ENCODE results near the gene KEL. TPM values are rescaled to one million over a fixed set of nuclear protein-coding genes. Genes with fewer than 3 reads are reported as not detected.
A peak's percentile ranks its signal among the peaks of the same experiment; 100 is the strongest.

The KEL gene
- total RNA-seq, 2 donors from 2014 or later = not detected

GRCh38 chr7:142894985-142895593 is 67.1 kb downstream of the KEL start:
- ATAC-seq (no peak), DNase-seq (ENCODE audit: low spot score) (no peak)
- peaks cover 22 to 29% of the 10 kb centered on the region in 2 donors for H3K27me3 Mint-ChIP-seq
- no peak overlapping the region for H3K27ac Mint-ChIP-seq
- peaks cover 0 to 3% of the 10 kb centered on the region in 2 donors for H3K4me1 Mint-ChIP-seq (ENCODE audit: low read depth in 2 of 2)
- H3K36me3 Mint-ChIP-seq = no peaks in the 10 kb centered on the region
- no peak overlapping the region for H3K4me3 Mint-ChIP-seq
- no peaks in the 10 kb centered on the region for H3K9me3 Mint-ChIP-seq

- Mint-ChIP-seq H3K36me3 (no peaks in the 10 kb centered on the region), H3K27ac (no peak overlapping the region), H3K27me3 (peaks cover 18 to 22% of the 10 kb centered on the region in 2 donors), H3K4me3 (no peak overlapping the region), H3K4me1 (ENCODE audit: low read depth in 2 of 2) (peaks cover 0 to 3% of the 10 kb centered on the region in 2 donors), H3K9me3 (no peaks in the 10 kb centered on the region)
- DNase-seq (ENCODE audit: low spot score) (no peak), ATAC-seq (peak in 1 of 2 donors; percentile 32)
These were observed 67.8 kb downstream of the KEL start for GRCh38 chr7:142894112-142894984.

GRCh38 chr7:142892951-142893350 is 69.2 kb downstream of the KEL start:
- H3K9me3 Mint-ChIP-seq = no peaks in the 10 kb centered on the region
- H3K4me1 Mint-ChIP-seq (ENCODE audit: low read depth in 2 of 2) = peaks cover 0 to 3% of the 10 kb centered on the region in 2 donors
- no peaks in the 10 kb centered on the region for H3K36me3 Mint-ChIP-seq
- H3K27ac Mint-ChIP-seq = no peak overlapping the region
- no peak for ATAC-seq
- no peak for DNase-seq (ENCODE audit: low spot score)
- H3K27me3 Mint-ChIP-seq = peaks cover 15 to 16% of the 10 kb centered on the region in 2 donors
- H3K4me3 Mint-ChIP-seq = no peak overlapping the region

GRCh38 chr7:142891490-142892082 is 70.6 kb downstream of the KEL start:
- no peaks in the 10 kb centered on the region for H3K36me3 Mint-ChIP-seq
- no peaks in the 10 kb centered on the region for H3K9me3 Mint-ChIP-seq
- no peak for ATAC-seq
- no peak for DNase-seq (ENCODE audit: low spot score)
- no peak overlapping the region for H3K27ac Mint-ChIP-seq
- H3K4me1 Mint-ChIP-seq (ENCODE audit: low read depth in 2 of 2) = peaks cover 0 to 3% of the 10 kb centered on the region in 2 donors
- peaks cover 10 to 14% of the 10 kb centered on the region in 2 donors for H3K27me3 Mint-ChIP-seq
- H3K4me3 Mint-ChIP-seq = no peak overlapping the region

Other genes with a start within 250 kb of the KEL start
- not detected for gene PRSS1, start 212.9 kb downstream of the KEL start, total RNA-seq
- under 1 TPM in 1 of 2 donors, not detected in 1; 0.76 TPM for gene PRSS2, start 191.4 kb downstream of the KEL start, total RNA-seq
- 1 to 10 TPM in 1 of 2 donors, under 1 TPM in 1; 0.64 to 1.8 TPM for gene EPHB6, start 107.3 kb downstream of the KEL start, total RNA-seq
- not detected for gene TRPV6, start 76.6 kb downstream of the KEL start, total RNA-seq
- not detected for gene TRPV5, start 28.6 kb downstream of the KEL start, total RNA-seq
- not detected for gene LLCFC1, start 22.9 kb downstream of the KEL start, total RNA-seq
- not detected for gene OR9A2, start 64.8 kb upstream of the KEL start, total RNA-seq
- gene OR6V1, start 90.0 kb upstream of the KEL start, total RNA-seq = not detected
- not detected for gene PIP, start 169.7 kb upstream of the KEL start, total RNA-seq
- gene TAS2R39, start 221.1 kb upstream of the KEL start, total RNA-seq = not detected